GM12878 (cell line): ENCODE measurements around the gene METRNL. TPM values are rescaled to one million over a fixed set of nuclear protein-coding genes. Genes with fewer than 3 reads are reported as not detected.
A peak's percentile ranks its signal among the peaks of the same experiment; 100 is the strongest.

Source experiments
- ATAC-seq: fragments of 200-7000 bp; cut with Tn5 transposase; 3 replicates; pipeline ENCODE4 v1.9.1; 2020; ENCODE audit warnings: mild to moderate bottlenecking, moderate library complexity
- BruUV-seq: library from RNA; stranded (reverse); fragments of 400-500 nt; replicated peaks from 2 replicates; lab custom pipeline; 2021; lab: Mats Ljungman, UMichigan
- CTCF ChIA-PET: fragments of 300-600 bp; sonication (Branson Sonifier 250); formaldehyde crosslinking; extraction: SDS; loops from one replicate; lab custom pipeline; 2021; ENCODE audit warnings: inconsistent platforms; lab: Yijun Ruan, JAX
- POLR2A ChIA-PET: fragments of 350-600 bp; formaldehyde crosslinking; extraction: SDS; loops from one replicate; lab custom pipeline; 2021; ENCODE audit warnings: inconsistent platforms; lab: Charles Lee
- RAD21 ChIA-PET: fragments of 300-600 bp; sonication (Branson Sonifier 250); formaldehyde crosslinking; loops from one replicate; lab custom pipeline; 2023; ENCODE audit warnings: antibody characterized with exemption; ENCODE audit not compliant: unreplicated experiment; lab: Charles Lee
- SMC1A ChIA-PET: fragments of 300-600 bp; sonication (Branson Sonifier 250); formaldehyde crosslinking; loops from one replicate; lab custom pipeline; 2023; ENCODE audit not compliant: unreplicated experiment, uncharacterized antibody; lab: Charles Lee
- DNase-seq: peaks from one replicate; pipeline ENCODE4 v3.0.0-alpha.2; 2011; ENCODE audit warnings: low read depth, low spot score
- FAIRE-seq: peaks from 3 replicates; lab custom pipeline; 2011; peaks lifted over from hg19 to GRCh38; lab: Jason Lieb, UNC
- H2AFZ ChIP-seq: 2 replicates; pipeline ENCODE4 v1.6.0; 2011; ENCODE audit warnings: low read depth, low read length, control low read depth; ENCODE audit not compliant: control insufficient read depth
- H3K27ac ChIP-seq: 2 replicates; pipeline ENCODE4 v1.5.1; 2011; ENCODE audit warnings: control low read depth; ENCODE audit not compliant: control insufficient read depth, insufficient read depth
- H3K27me3 ChIP-seq, 2 experiments: replicated peaks in 1 of 2; 2 replicates each; pipeline versions ENCODE4 v1.6.0 to v1.6.1; 2011; ENCODE audit warnings: low read length in 1 of 2; ENCODE audit not compliant: control insufficient read depth in 2 of 2, insufficient read depth in 2 of 2
- H3K36me3 ChIP-seq, 2 experiments: 2 replicates each; pipeline ENCODE4 v1.5.1; 2011; ENCODE audit warnings: low read length in 1 of 2; ENCODE audit not compliant: control insufficient read depth in 2 of 2, insufficient read depth in 2 of 2
- H3K4me1 ChIP-seq: 2 replicates; pipeline ENCODE4 v1.6.1; 2011; ENCODE audit warnings: mild to moderate bottlenecking, low read length, moderate library complexity, mixed read lengths; ENCODE audit not compliant: control insufficient read depth, insufficient read depth
- H3K4me2 ChIP-seq: 2 replicates; pipeline ENCODE4 v1.6.0; 2011; ENCODE audit warnings: control low read depth; ENCODE audit not compliant: control insufficient read depth, insufficient read depth
- H3K4me3 ChIP-seq: fragments of 200-600 bp; sonication (generic); 2 replicates; pipeline ENCODE4 v1.5.1; 2016
- H3K79me2 ChIP-seq: 2 replicates; pipeline ENCODE4 v1.6.0; 2011; ENCODE audit warnings: low read length; ENCODE audit not compliant: control insufficient read depth, insufficient read depth
- H3K9ac ChIP-seq: 2 replicates; pipeline ENCODE4 v1.8.0; 2011; ENCODE audit warnings: low read length, control low read depth, mixed read lengths; ENCODE audit not compliant: control insufficient read depth, insufficient read depth
- H3K9me3 ChIP-seq: replicated peaks from 3 replicates; pipeline ENCODE4 v1.5.1; 2011; ENCODE audit warnings: mild to moderate bottlenecking, low read length; ENCODE audit not compliant: control insufficient read depth, insufficient read depth
- H4K20me1 ChIP-seq: 2 replicates; pipeline ENCODE4 v1.6.0; 2011; ENCODE audit not compliant: control insufficient read depth, insufficient read depth
- ETV6 ChIP-seq, 2 experiments: fragments of 450-650 bp in 1 of 2; IDR thresholded peaks in 1 of 2; conservative IDR thresholded peaks in 1 of 2; 2 replicates each; pipeline ENCODE4 v1.6.1; 2014; ENCODE audit warnings: antibody characterized with exemption in 1 of 2, borderline replicate concordance in 1 of 2, low read depth in 1 of 2, mild to moderate bottlenecking in 1 of 2, moderate library complexity in 1 of 2
- NKRF ChIP-seq: fragments of 450-650 bp; conservative IDR thresholded peaks from 2 replicates; pipeline ENCODE4 v1.6.1; 2017; ENCODE audit warnings: mild to moderate bottlenecking, moderate library complexity
- PML ChIP-seq: IDR thresholded peaks from 2 replicates; pipeline ENCODE4 v1.6.1; 2012; ENCODE audit warnings: low read length, inconsistent platforms
- SUZ12 ChIP-seq: fragments of 200-600 bp; sonication (generic); IDR thresholded peaks from one replicate; pipeline ENCODE4 v1.6.1; 2018; ENCODE audit warnings: antibody characterized with exemption, mild to moderate bottlenecking; ENCODE audit not compliant: unreplicated experiment
- TCF12 ChIP-seq: IDR thresholded peaks from 2 replicates; pipeline ENCODE4 v1.6.1; 2011; ENCODE audit warnings: low read depth, mild to moderate bottlenecking, low read length
- WGBS: methylation state at CpG from one replicate; pipeline ENCODE4 v1.1.6; 2016; ENCODE audit warnings: low lambda C conversion rate; ENCODE audit not compliant: insufficient replicate concordance, insufficient coverage; ENCODE audit errors: missing lambda C conversion rate; 5-methylcytosine and 5-hydroxymethylcytosine counted together
- in situ Hi-C: fragments of 300-500 bp; cut with MboI; formaldehyde crosslinking; loops from 9 replicates; pipeline ENCODE4 v1.14.3; 2018; ENCODE audit warnings: mixed read lengths
- intact Hi-C: fragments of 100-400 bp; cut with micrococcal nuclease; formaldehyde crosslinking; loops from one replicate; pipeline ENCODE4 v1.14.2; 2022; ENCODE audit not compliant: unreplicated experiment
- polyA plus RNA-seq, 11 experiments: library from polyadenylated mRNA; depleted of rRNA in 4 of 11; unstranded in 6 of 11; stranded (reverse) in 5 of 11; fragments of >200 nt; fragmentation: Nextera tagmentation in 4 of 11; fragmentation: Illumina TruSeq in 1 of 11; extraction: Ambion mirVana in 4 of 11; extraction: Trizol in 1 of 11; gene quantifications; 1 replicate in 1 of 11; 2 replicates in 10 of 11; pipeline versions ENCODE4 v1.2.1 to v1.2.3, GENCODE V29; 2011 to 2016; ENCODE audit warnings: inconsistent platforms in 2 of 11, missing spikeins in 2 of 11, low read depth in 1 of 11
- total RNA-seq, 4 experiments: library from RNA; depleted of rRNA in 3 of 4; stranded (reverse); fragments of >200 nt in 3 of 4; fragmentation: Illumina TruSeq in 1 of 4; extraction: Trizol in 1 of 4; gene quantifications; 2 replicates each; pipeline versions ENCODE4 v1.2.1 to v1.2.3, GENCODE V29; 2013 to 2021

METRNL gene
- total and polyA plus RNA-seq, 10 of the 15 experiments (the other 5 are each of a cell fraction or from before 2014, with no cell fraction given): 0.05 to 3.7 (median 0.48) TPM; not detected in 2

- TF ChIP-seq SUZ12 (peak; percentile 62), NKRF (no peak), PML (no peak)
- TF ChIP-seq, all 136 proteins: peak for 1
- WGBS: 7% methylated on average over 9 of the region's 24 CpGs
Observed at GRCh38 chr17:83100220-83100852, 20.9 kb downstream of the METRNL start.

GRCh38 chr17:83100853-83101391 is 21.5 kb downstream of the METRNL start:
- H3K36me3 ChIP-seq: no peaks in the 10 kb centered on the region
- intact Hi-C loops (no loop called here), in situ Hi-C loops (no loop called here)
- H3K9me3 ChIP-seq: no peaks in the 10 kb centered on the region
- H3K9ac ChIP-seq: no peak overlapping the region
- no peaks in the 10 kb centered on the region for H3K79me2 ChIP-seq
- TF ChIP-seq ETV6 (conservative IDR thresholded peaks at IDR 0.05 in 1 of 2, IDR thresholded peaks at IDR 0.05 in 1 of 2; ENCODE audit: borderline replicate concordance in 1 of 2, low read depth in 1 of 2) (no peak), TCF12 (0 out of 2 replicates have a peak, but pooled peaks have one; percentile 53)
- ChIA-PET POLR2A (no interaction called here), CTCF (no interaction called here), SMC1A (no interaction called here), RAD21 (no interaction called here)
- no peak for DNase-seq
- no TSS peak for BruUV-seq
- H3K4me3 ChIP-seq: no peak overlapping the region
- no peak overlapping the region for H2AFZ ChIP-seq
- no peaks in the 10 kb centered on the region; the same call in 1 of the 2 replicates for H4K20me1 ChIP-seq
- no peak for FAIRE-seq
- no peaks in the 10 kb centered on the region; the same call in 1 of the 2 replicates for H3K4me1 ChIP-seq
- H3K4me2 ChIP-seq: no peak overlapping the region
- peak; percentile 49 for ATAC-seq
- no peak overlapping the region for H3K27ac ChIP-seq
- H3K27me3 ChIP-seq: peaks cover 3 to 5% of the 10 kb centered on the region in 2 experiments; a peak in 3 of 4 replicates
- 0% methylated on average over 21 of the region's 22 CpGs for WGBS

More at GRCh38 chr17:83100220-83100852, 20.9 kb downstream of the METRNL start:
- intact Hi-C loops (no loop called here), in situ Hi-C loops (no loop called here)
- ATAC-seq (no peak), FAIRE-seq (no peak), DNase-seq (no peak)
- RAD21 ChIA-PET: no interaction called here
- Histone ChIP-seq H3K27me3 (peaks cover 3 to 5% of the 10 kb centered on the region in 2 experiments; a peak in 3 of 4 replicates), H3K4me2 (no peak overlapping the region), H2AFZ (no peak overlapping the region), H4K20me1 (no peaks in the 10 kb centered on the region; the same call in 1 of the 2 replicates), H3K9ac (no peak overlapping the region), H3K36me3 (no peaks in the 10 kb centered on the region), H3K4me3 (no peak overlapping the region), H3K4me1 (no peaks in the 10 kb centered on the region; the same call in 1 of the 2 replicates), H3K27ac (no peak overlapping the region), H3K9me3 (no peaks in the 10 kb centered on the region), H3K79me2 (no peaks in the 10 kb centered on the region)
- BruUV-seq: no TSS peak
- CTCF ChIA-PET: no interaction called here
- POLR2A ChIA-PET: no interaction called here
- SMC1A ChIA-PET: no interaction called here
